Measurements from ENCODE around the gene LMO1.

Gene LMO1

GRCh38 chr11:8288166-8288772, 24.6 kb upstream of the LMO1 start:
- DNase-seq (ENCODE audit: low read depth, low spot score) = no peak

DNA sequence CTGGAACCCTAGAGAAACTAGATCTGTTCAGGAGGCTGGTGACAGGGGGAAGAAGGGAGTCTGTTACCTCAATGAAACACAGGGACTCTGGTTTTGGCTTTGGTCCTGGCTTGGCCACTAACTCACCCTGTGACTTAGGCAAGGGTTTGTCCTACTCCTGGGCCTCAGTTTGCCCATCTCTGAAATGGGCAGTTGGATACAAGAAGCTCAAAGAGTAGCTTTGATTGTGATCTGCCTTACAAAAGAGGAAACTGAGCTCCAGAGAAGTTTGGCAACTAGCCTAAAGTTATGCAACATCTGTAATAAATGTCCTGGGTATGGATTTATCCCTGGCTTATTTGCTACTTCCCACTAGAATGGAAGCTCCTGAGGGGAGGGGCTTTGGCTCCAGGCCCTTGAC, 24.0 kb upstream of the LMO1 start:
- no peak for DNase-seq (ENCODE audit: low read depth, low spot score)

- no peak for DNase-seq (ENCODE audit: low read depth, low spot score)
Observed at GRCh38 chr11:8287297-8287696, 23.6 kb upstream of the LMO1 start.

- no peak for DNase-seq (ENCODE audit: low read depth, low spot score)
Observed at GRCh38 chr11:8286886-8287285, 23.2 kb upstream of the LMO1 start.

DNA sequence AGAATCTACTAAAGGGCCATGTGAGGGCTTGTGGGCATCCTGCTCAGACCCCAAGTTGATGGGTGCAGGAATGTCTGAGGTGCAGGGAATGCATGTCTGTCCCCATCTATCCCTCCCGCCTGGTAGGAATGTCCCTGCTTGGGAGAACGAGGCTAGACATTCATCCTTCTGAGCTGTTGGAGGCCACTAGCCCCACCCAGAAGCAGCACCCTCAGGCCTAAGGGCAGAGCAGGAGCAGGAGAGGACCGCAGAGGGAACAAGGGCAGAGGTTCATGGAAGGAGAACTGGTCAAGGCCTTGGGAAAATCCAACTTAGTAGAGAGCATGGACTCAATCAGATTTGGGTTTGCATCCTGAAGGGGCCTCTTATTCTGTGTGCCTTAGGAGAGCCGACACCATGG, 22.1 kb upstream of the LMO1 start:
- DNase-seq (ENCODE audit: low read depth, low spot score) = no peak

DNA sequence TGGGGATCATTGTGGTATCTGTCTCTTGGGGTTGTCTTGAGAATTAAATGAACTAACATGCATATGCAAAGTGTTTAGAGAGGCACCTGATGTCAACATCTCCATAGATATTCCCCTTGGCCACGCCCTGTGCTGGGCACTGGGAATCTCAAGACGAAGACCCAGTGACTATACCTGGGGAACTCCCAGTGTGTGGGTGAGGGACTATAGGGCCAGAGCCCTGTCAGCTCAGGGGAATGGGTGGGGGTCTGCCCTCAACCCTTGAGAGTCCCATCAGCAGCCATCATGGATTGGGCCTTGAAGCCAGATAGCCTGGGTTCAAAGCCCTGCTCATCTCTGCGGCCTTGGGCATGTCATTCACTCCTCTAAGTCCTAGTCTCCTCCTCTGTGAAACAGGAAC, 21.6 kb upstream of the LMO1 start:
- no peak for DNase-seq (ENCODE audit: low read depth, low spot score)

- DNase-seq (ENCODE audit: low read depth, low spot score) = peak; percentile 43
Observed at GRCh38 chr11:8283465-8284230, 20.0 kb upstream of the LMO1 start.

DNA sequence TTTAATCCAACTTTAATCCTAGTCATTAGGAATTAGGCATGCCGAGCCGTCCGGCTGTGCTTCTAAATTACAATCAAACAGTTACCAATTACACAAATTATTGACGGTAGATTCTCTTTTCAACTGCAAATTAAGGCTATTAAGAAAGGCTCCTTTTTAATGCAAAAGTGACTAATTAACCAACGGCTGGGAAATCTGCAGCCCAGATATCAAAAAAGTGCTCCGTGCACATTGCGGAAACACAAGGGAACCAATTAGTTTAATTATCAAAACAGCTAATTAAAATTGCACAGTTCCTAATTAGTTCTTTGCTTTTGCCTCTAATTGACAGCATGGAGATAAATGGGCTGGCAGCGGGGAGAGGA, 19.4 kb upstream of the LMO1 start:
- no peak for DNase-seq (ENCODE audit: low read depth, low spot score)

DNA sequence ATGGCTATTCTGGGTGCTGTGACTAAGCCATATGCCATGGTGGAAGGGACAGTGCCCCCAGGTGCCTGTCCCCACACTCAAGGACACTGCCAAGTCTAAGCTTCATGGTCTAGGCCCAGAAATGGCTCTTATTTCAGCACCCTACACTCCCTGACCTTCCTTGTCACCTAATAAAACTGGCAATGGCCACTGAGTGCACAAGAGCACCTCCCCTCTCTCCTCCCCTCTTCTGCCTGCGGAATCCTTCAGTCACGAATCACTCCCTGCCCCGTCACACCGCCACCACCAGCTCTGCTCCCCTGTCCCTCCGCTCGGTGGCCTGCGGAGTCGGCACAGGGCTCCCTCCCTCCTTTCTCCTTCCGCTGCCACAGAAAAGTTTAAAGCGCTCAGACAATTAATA, 19.0 kb upstream of the LMO1 start:
- peak; percentile 28 for DNase-seq (ENCODE audit: low read depth, low spot score)

DNA sequence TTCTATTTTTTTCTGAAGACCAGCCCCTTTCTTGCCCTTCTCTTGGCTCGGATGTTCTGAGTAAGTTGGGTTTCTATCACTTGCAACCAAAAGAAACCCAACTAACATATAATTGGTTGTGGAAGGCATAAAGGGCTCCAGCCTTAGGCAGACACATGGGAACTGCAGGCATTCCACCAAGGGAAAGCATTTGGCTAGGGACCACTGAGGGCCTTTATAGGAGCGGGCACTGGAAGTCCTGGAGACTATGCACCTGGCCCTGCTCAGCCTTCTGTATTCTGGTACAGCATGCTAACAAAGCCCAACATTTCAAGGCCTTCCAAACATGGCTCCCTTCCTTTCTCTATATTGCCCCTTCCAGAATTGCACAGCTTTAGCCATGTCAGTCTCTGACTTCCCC, 17.6 kb upstream of the LMO1 start:
- no peak for DNase-seq (ENCODE audit: low read depth, low spot score)

DNA sequence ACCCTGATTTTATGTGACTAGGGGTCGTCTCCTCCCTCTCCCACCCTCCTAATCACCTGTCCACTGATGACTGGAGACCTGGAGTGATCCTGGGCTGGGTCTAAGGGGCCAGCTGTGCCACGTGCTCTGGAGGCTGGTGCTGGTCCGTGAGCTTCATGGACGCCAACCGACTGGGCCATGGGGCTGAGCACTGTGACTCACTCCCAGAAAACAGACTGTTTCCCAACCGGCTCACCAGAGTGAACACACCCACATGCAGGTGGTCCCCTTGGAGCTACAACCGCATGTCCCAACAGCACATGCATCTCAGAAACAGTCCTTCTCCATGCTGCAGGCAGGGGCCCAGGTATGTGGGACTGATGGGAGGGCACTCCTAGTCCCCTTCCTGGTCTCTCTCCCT, 14.0 kb upstream of the LMO1 start:
- no peak for DNase-seq (ENCODE audit: low read depth, low spot score)

GRCh38 chr11:8276528-8276927, 12.8 kb upstream of the LMO1 start:
- no peak for DNase-seq (ENCODE audit: low read depth, low spot score)

GRCh38 chr11:8273287-8273686, 9.6 kb upstream of the LMO1 start:
- no peak for DNase-seq (ENCODE audit: low read depth, low spot score)

DNA sequence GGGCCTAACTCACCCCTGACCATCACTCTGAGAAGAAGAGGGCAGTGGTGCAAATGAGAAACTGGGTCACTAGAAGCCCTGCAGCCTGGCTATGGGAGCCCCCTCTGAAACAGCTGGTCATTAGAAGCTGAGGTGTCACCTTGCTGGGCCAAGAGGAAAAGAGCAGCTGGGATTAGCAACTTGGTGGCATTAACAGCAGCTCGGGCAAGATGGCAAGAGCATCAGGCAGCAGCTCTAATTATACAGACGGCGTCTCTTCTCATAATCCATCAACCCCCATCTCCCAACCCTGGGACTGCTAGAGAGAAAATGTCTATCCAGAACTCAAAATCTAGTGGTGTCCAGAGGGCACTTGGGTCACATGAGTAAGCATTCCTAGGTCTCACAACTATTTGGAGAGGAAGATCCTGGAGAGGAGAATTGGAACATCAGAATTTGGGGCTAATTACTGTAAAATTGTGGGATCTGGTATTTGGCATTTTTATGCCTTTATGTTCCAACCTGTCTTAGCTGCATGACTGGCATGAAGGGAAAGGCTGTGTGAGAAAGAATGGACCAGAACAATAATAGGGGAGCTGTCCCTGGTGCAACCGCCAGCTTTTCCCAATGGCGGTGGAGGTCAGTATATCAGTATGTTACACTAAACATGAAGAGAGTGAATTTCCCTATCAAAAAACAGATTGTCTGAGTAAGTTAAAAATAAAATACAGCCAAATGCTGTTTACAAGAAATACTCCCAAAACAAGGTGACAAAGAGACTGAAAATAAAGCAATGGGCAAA, 7.6 kb upstream of the LMO1 start:
- DNase-seq (ENCODE audit: low read depth, low spot score) = no peak

DNA sequence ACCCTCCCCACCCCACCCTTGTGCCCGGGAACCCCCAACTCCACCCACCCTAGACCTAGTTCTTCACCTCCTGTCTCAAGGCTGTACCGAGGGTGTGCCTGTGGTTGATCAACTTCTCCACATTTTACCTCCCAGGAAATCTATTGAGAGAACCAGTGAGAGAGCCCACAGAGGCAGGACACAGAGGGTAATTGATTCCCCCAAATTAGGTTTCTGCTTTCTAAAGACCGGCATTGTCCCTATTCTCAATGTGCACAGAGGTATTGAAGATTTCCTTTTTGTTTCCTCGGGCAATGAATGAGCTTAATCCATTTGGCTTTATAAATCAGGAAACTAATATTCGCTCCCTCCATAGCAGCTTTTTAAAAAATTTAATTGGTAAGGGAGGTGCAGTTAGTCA, 6.0 kb upstream of the LMO1 start:
- no peak for DNase-seq (ENCODE audit: low read depth, low spot score)

DNA sequence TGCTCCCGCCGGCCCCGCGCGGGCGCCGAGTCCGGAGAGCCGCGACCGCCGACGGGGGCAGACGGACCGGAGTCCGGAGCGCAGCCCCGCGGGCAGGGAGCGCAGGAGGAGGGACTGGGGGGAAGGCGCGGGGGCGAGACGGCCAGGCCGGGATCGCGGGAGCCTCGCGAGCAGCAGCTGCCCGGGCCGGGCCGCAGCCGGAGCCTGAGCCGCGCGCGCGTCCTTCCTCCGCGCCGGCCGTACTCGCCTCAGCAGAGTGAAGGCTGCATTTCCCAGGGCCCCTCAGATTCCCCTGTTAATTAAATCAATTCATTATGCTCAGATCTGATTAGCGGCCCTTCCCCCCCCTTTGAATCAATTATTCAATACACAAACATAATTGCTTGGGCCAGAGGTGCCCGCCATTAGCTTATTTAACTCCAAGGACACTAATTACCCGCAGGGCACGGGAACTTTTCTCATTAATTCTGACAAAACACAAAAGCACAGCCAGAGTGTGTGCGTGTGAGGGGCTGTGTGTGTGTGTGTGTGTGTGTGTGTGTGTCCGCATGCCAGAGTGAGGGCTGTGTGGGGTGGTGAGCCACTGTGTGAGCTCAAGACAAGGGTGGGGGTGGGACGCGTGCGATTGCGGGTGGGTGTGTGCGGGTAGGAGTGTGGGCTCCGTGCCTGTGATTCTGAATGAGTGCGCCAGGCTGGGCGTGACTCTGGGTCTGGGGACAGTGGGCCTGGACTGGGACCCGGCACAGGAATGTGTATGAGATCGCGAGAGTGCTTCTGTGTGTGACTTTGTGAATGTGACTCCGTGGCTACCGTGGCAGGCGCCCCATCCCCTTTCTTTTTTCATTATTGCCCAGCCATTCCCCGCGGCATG, 5.1 kb upstream of the LMO1 start:
- DNase-seq (ENCODE audit: low read depth, low spot score) = peak; percentile 26

DNA sequence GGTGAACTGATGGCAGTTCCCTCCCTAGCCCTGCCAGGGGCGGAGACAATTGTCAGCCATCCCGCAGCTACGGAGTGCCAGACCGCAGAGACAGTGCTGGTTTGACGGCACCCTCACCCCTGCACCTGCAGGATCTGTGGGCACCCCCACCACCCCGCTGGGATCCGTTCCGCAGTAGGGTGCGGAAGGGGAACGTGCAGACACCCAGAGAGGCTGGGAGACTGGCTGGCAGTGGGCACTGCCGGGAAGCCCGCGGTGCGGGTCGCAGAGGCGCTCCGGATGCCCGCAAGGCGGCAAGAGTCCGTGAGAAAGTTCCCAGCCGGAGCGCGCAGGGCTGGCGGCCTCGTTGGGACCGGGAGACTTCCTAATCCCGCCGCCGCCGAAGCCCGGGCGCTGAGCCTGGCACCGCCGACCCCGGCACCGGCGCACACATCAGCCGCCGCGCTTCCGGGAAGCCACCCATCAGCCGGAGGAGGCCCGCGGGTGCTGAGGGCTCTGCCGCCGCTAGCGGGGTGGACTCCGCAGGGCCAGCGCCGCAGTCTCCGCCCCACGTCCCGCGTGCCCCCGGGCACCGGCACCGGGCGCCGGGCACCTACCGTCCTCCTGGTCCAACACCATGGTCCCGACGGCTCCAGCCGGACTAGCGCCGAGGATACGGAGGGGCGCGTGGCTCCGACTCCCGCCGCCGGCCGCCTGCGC, 4.3 kb upstream of the LMO1 start:
- peak; percentile 58 for DNase-seq (ENCODE audit: low read depth, low spot score)

DNA sequence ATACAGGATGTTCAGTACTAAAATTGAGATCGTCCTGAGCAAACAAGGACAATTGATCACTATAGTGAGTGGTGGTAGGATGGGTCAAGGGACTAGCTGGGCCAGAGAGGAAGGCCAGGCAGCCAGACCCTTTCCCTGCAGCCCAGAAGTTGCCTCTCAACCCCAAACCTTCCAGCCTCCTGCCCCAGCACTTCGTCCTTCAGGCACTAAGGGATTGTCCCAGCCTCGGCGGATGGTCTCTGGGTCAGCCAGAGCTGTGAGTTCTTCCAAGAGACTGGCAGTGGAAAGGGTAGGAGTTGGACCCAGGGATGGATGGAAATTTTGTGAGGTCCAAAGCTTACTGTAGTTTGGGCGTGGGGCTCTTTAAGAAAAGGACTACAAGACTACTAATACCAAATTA, 3.6 kb upstream of the LMO1 start:
- DNase-seq (ENCODE audit: low read depth, low spot score) = no peak

DNA sequence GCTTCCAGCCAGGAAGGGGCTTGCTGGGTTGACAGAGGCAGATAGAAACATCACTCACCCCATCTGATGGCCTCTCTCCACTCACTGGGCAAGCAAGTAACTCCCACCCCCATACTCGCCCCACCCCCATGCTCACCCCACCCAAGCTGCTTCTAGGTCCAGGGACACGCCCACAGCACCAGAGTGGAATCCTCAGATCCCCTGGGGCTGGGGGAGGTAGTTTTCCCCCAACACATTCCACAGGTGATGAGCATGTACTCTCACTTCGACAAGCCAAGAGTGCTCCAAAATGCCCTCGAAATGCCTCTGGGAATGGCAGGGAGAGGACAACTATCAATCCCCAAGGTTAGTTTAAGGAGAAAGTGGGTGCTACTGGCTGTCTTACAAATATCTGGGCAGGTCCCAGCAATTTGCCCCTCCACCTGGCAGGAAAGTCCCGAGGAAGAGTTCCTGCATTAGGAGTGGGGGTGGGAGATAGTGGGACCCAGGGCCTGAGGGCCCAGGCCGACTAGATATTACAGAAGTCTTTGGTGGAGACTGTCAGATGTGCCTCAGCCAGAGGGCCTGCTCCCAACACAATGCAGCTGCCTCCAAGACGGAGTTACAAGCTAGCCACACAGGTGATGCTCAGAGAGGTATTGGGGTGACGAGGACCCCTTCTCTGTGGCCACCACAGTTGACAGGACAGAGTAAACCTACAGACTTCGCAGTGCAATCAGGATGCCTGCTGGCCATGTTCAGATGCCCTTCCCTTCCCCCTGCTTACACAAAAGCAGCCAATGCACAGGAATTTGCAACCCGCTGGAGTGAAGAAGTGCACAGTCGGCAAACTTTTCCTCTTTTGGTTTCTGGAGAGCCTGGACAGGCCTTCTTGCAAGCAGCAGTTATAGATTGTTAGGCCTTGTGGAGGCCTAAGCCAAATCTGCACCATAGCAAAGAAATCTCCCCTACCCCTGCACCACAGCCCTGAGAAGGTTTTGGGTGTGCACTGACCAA, 2.9 kb upstream of the LMO1 start:
- DNase-seq (ENCODE audit: low read depth, low spot score) = no peak

DNA sequence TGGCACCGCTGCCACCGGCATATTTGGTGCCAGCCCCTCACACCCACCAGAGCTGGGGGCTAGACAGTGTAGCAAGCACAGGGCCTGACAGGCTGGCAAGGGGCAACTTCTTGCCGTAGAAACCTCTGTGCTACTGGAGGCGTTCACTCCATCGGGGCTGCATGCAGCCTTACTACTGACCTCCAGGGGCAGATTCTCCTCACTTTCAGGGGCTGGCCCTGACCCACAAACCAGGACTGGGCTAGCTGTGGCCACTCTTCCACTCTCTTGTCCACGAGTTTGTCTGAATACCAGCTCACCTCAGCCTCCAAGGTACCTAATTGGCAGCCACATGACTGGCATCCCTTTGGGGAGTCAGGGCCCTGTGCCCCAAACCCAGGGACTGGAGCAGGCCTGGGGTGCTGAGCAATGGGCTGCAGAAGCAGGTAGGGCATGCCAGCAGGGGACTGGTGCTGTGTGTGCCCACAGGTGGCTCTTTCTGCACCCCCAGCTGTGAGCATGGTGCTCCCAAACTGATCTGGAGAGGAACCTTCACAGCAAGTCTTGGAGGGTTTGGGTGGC, 2.1 kb upstream of the LMO1 start:
- peak; percentile 23 for DNase-seq (ENCODE audit: low read depth, low spot score)
